ENCODE data around the gene CAMKK1.

The CAMKK1 gene

GRCh38 chr17:3865176-3865575 is 27.7 kb downstream of the CAMKK1 start:
- no peak for TF ChIP-seq CTCF (IDR thresholded peaks at IDR 0.05)
- Mint-ChIP-seq H3K27me3 (ENCODE audit: low read depth, poor library complexity) (peaks cover 8% of the 10 kb centered on the region), H3K36me3 (ENCODE audit: low read depth) (peaks cover 3% of the 10 kb centered on the region), H3K9me3 (no peaks in the 10 kb centered on the region), H3K4me1 (peaks cover 31% of the 10 kb centered on the region), H3K4me3 (no peak overlapping the region), H3K27ac (no peak overlapping the region)
- DNase-seq = no peak

- Mint-ChIP-seq H3K4me3 (no peak overlapping the region), H3K27ac (no peak overlapping the region), H3K4me1 (peaks cover 31% of the 10 kb centered on the region), H3K9me3 (no peaks in the 10 kb centered on the region), H3K27me3 (ENCODE audit: low read depth, poor library complexity) (peaks cover 8% of the 10 kb centered on the region), H3K36me3 (ENCODE audit: low read depth) (no peaks in the 10 kb centered on the region)
- TF ChIP-seq CTCF (IDR thresholded peaks at IDR 0.05) = no peak
- no peak for DNase-seq
Observed at GRCh38 chr17:3864534-3864933, 28.3 kb downstream of the CAMKK1 start.

GRCh38 chr17:3861761-3862681 is 30.8 kb downstream of the CAMKK1 start:
- H3K4me1 Mint-ChIP-seq = peaks cover 17% of the 10 kb centered on the region
- DNase-seq = no peak
- H3K36me3 Mint-ChIP-seq (ENCODE audit: low read depth) = no peaks in the 10 kb centered on the region
- TF ChIP-seq CTCF (IDR thresholded peaks at IDR 0.05) = no peak
- H3K27ac Mint-ChIP-seq = no peak overlapping the region
- H3K9me3 Mint-ChIP-seq = no peaks in the 10 kb centered on the region
- H3K27me3 Mint-ChIP-seq (ENCODE audit: low read depth, poor library complexity) = peaks cover 8% of the 10 kb centered on the region
- H3K4me3 Mint-ChIP-seq = no peak overlapping the region

GRCh38 chr17:3860939-3861700 is 31.7 kb downstream of the CAMKK1 start:
- TF ChIP-seq CTCF (IDR thresholded peaks at IDR 0.05) = no peak
- Mint-ChIP-seq H3K36me3 (ENCODE audit: low read depth) (no peaks in the 10 kb centered on the region), H3K4me1 (peaks cover 13% of the 10 kb centered on the region), H3K27me3 (ENCODE audit: low read depth, poor library complexity) (peaks cover 5% of the 10 kb centered on the region), H3K27ac (peak overlapping the region; percentile 77), H3K9me3 (no peaks in the 10 kb centered on the region), H3K4me3 (no peak overlapping the region)
- DNase-seq = no peak

GRCh38 chr17:3859940-3860339 is 32.9 kb downstream of the CAMKK1 start:
- H3K36me3 Mint-ChIP-seq (ENCODE audit: low read depth) = no peaks in the 10 kb centered on the region
- H3K4me3 Mint-ChIP-seq = no peak overlapping the region
- H3K9me3 Mint-ChIP-seq = peaks cover 7% of the 10 kb centered on the region
- no peak for TF ChIP-seq CTCF (IDR thresholded peaks at IDR 0.05)
- no peak for DNase-seq
- peak overlapping the region; percentile 59 for H3K27ac Mint-ChIP-seq
- H3K27me3 Mint-ChIP-seq (ENCODE audit: low read depth, poor library complexity) = peaks cover 6% of the 10 kb centered on the region
- H3K4me1 Mint-ChIP-seq = peaks cover 13% of the 10 kb centered on the region

Data from nephron progenitor cell (in vitro differentiated cells).